NCI-H2171 treated with DMSO at 0.1 percent for 48 hours (cell line): Measurements from ENCODE around the gene HTT-AS.

Experiments used
- DNase-seq: peaks from one replicate; lab custom pipeline; 2025; lab: John Stamatoyannopoulos, UW

Gene HTT-AS

GRCh38 chr4:3087115-3087797 lies 12.9 kb upstream of the HTT-AS start:
- no peak for DNase-seq

DNA sequence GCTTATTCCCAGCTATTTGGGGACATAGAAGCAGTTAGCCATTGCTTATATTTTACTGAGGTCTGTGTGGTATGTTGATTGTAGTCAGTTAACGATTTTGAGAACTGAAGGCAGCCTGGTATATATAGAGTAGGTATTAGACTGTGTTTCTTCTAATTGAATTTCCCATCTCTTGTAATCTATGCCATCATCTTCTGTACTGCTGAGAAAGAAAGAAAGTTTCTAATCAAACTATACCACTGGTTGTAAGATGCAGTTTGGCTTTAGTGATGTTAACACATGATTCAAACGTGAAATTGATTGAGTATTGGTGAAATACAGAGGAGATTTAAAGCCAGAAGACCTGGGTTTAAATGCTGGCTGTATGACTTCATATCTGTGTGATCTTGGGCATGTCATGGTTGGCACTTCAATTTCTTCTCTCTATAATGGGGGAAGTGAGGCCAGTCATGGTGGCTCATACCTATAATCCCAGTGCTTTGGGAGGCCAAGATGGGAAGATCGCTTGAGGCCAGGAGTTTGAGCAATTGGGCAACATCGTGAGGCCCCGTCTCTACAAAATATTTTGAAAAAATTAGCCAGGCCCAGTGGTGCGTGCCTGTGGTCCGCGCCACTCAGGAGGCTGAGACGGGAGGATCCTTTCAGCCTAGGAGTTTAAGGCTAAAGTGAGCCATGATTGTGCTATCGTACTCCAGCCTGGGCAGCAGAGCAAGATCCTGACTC lies 11.8 kb upstream of the HTT-AS start:
- DNase-seq: no peak

DNA sequence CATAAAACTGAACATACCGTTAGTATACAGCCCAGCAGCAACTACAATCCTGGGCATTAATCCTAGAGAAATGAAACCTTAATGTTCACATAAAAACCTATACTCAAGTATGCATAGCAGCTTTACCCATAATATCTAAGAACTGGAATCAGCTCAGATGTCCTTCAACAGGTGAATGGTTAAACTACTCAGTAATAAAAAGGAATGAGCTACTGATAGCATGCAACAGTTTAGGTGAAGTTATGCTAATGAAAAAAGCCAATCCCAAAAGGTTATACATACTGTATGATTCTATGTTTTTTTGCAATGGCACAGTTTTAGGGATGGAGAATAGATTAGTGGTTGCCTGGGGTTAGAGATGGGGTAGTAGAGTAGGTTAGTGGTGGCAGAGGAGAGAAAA lies 9.4 kb upstream of the HTT-AS start:
- no peak for DNase-seq

DNA sequence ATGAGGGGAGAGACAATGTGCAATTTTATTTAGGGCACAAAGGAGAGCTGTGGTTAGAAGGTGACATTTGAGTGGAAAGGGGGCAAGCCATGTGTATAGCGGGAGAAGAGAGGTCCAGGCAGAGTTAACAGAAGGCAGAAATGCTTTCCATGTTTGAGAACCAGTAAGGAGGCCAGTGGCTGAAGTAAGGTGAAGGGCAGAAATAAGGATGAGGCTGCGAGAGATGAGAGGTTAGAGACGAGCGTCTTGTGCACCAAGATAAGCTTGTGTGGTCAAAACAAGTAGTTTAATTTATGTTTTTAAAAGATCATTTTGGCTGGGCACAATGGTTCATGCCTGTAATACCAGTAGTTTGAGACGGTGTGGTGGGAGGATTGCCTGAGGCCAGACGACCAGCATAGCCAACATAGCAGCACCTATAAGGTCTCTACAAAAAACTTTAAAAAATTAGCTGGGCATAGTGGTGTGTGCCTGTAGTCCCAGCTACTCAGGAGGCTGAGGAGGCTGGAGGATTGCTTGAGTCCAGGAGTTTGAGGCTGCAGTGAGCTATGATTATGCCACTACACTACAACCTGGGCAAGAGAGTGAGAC lies 8.7 kb upstream of the HTT-AS start:
- no peak for DNase-seq

GRCh38 chr4:3079694-3080123 lies 5.4 kb upstream of the HTT-AS start:
- no peak for DNase-seq

DNA sequence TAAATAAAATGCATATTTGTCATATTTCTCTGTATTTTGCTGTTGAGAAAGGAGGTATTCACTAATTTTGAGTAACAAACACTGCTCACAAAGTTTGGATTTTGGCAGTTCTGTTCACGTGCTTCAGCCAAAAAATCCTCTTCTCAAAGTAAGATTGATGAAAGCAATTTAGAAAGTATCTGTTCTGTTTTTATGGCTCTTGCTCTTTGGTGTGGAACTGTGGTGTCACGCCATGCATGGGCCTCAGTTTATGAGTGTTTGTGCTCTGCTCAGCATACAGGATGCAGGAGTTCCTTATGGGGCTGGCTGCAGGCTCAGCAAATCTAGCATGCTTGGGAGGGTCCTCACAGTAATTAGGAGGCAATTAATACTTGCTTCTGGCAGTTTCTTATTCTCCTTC lies 3.5 kb upstream of the HTT-AS start:
- DNase-seq: no peak

DNA sequence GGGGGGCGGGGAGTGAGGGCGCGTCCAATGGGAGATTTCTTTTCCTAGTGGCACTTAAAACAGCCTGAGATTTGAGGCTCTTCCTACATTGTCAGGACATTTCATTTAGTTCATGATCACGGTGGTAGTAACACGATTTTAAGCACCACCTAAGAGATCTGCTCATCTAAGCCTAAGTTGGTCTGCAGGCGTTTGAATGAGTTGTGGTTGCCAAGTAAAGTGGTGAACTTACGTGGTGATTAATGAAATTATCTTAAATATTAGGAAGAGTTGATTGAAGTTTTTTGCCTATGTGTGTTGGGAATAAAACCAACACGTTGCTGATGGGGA lies 1.3 kb upstream of the HTT-AS start:
- no peak for DNase-seq

GRCh38 chr4:3074846-3075651 lies 711 bp upstream of the HTT-AS start:
- peak; percentile 17 for DNase-seq

DNA sequence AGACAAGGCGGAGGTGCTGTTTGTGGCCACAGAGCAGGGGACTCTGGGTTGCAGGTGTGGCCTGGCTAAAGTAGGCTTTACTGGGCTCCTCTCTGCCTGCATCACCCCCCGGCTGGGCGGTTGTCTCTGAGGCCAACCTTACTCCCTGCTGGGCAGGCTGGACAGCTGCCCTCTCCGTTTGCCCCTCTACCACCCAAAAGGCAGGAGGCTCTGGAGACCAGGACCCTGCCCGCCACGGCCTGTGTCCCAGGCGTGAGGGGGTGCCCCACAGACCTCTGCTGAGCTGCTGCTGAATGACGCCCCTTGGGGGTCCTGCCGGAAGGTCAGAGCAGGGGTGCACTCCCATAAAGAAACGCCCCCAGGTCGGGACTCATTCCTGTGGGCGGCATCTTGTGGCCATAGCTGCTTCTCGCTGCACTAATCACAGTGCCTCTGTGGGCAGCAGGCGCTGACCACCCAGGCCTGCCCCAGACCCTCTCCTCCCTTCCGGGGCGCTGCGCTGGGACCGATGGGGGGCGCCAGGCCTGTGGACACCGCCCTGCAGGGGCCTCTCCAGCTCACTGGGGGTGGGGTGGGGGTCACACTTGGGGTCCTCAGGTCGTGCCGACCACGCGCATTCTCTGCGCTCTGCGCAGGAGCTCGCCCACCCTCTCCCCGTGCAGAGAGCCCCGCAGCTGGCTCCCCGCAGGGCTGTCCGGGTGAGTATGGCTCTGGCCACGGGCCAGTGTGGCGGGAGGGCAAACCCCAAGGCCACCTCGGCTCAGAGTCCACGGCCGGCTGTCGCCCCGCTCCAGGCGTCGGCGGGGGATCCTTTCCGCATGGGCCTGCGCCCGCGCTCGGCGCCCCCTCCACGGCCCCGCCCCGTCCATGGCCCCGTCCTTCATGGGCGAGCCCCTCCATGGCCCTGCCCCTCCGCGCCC lies 920 bp downstream of the HTT-AS start:
- no peak for DNase-seq

- DNase-seq: no peak
Observed at GRCh38 chr4:3071811-3072210, 2.5 kb downstream of the HTT-AS start.

GRCh38 chr4:3070709-3071500 lies 3.4 kb downstream of the HTT-AS start:
- no peak for DNase-seq

GRCh38 chr4:3069661-3070199 lies 4.6 kb downstream of the HTT-AS start:
- DNase-seq: no peak

- DNase-seq: peak; percentile 4
Observed at GRCh38 chr4:3067473-3068001, 6.8 kb downstream of the HTT-AS start.

- DNase-seq: no peak
Observed at GRCh38 chr4:3066836-3067400, 7.4 kb downstream of the HTT-AS start.

DNA sequence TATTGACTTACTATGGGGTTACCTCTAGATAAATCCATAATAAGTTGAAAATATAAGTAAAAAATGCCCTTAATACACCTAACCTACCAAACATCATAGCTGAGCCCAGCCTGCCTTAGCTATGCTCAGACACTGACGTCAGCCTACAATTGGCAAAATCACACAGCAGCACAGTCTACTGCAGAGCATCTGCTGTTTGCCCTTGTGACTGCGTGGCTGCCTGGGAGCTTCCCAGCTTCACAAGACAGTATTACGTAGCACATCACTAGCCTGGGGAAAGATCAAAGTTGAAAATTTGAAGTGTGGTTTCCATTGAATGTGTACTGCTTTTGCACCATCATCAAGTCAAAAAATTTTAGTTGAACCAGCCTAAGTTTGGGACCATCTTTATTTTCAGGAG lies 8.8 kb downstream of the HTT-AS start:
- DNase-seq: no peak

DNA sequence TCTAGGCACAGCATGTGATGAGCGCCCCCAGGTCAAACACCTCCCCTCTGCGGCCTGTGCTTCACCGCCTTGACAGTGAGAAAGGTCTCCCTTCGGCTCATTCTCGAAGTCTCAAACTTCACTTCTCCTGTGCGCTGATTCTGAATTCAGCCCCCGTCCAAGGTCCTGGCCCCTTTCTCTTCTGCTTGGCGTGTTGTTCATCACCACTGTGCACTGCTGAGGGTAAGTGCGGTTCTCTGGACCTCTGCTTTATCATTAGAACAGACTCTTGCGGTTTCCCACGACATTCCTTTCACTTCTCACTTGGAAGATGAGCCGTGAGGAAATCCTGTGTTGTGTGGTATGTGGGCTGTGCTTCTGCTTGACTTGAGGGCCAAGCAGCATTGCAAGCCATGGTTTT lies 11.9 kb downstream of the HTT-AS start:
- DNase-seq: no peak

DNA sequence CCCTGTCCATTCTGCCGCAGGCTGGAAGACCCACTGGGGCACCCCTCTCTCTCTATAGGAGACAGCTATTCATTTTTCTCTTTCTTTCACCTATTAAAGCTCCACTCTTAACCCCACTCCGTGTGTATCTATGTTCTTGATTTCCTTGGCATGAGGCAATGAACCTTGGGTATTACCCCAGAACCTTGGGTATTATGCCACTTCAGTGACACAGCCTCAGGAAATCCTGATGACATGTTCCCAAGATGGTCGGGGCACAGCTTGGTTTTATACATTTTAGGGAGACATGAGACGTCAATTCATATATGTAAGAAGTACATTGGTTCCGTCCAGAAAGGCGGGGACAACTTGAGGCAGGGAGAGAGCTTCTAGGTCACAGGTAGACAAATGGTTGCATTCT lies 13.4 kb downstream of the HTT-AS start:
- no peak for DNase-seq

GRCh38 chr4:3059943-3060342 lies 14.4 kb downstream of the HTT-AS start:
- DNase-seq: no peak

DNA sequence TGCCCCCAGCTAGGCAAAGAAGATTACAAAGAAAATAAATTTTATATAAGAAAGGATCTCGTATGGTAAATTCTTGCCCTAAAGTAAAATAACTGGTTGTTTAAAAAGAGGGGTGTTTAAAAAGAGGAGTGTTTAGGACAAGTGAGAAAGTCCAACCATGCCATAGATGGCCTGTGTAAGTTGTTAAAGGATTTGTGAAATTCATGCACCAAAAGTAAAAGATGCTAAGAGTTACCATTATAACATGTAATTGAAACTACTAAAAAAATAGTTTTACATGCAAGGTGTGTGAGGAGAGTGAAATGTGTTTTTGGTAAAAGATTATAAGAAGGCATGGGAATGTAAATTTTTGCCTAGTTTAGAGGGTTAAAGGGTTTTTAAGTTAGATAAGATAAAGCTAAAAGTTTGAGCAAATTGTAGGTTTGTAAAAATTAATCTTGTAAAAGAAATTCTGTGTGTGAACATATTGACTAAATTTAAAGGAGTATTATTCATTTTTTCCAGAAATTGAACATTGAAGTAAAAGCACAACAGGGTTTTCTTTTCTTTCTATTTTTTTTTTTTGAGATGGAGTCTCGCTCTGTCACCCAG lies 20.1 kb downstream of the HTT-AS start:
- no peak for DNase-seq
